ENCODE measurements around the gene LDLRAP1.

DNA sequence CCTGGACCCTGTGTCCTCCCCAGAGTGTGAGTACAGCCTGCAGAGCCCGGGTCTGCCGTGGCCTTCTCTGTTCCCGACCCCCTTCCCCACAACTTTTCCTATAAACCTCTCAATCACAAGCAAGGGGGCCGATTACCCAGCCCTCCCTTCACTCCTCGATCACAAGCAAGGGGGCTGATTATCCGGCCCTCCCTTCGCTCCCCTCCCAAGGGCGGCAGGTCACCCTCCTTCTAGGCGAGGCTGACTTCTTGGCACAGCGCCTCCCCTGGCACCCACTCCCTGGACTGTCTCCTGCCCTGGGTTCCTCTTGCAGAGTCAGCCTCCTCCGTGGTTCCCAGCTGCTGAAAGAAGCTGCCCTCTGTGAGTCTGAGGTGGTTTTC, 12.3 kb upstream of the LDLRAP1 start:
- no peak for TF ChIP-seq EZH2phosphoT487 (IDR thresholded peaks at IDR 0.05; ENCODE audit: insufficient read depth, low read depth)
- no peak for TF ChIP-seq EZH2 (IDR thresholded peaks at IDR 0.05; ENCODE audit: insufficient read depth, poor library complexity, severe bottlenecking)

All from GM23248 (cell line).